Measurements from ENCODE around the gene CEBPZOS. TPM values are rescaled to one million over a fixed set of nuclear protein-coding genes. Genes with fewer than 3 reads are reported as not detected.

The CEBPZOS gene
- total RNA-seq, 1 experiment from 2014 or later: 1.5 TPM

GRCh38 chr2:37180006-37180639, 16.2 kb upstream of the CEBPZOS start:
- no peaks in the 10 kb centered on the region for H3K36me3 Mint-ChIP-seq (ENCODE audit: insufficient read depth in 1 of 3, low read depth in 3 of 3)
- Histone ChIP-seq H3K23ac (ENCODE audit: insufficient read length, low read depth, low read length) (no peak overlapping the region), H3K23me2 (ENCODE audit: insufficient read length, low read depth, low read length, poor library complexity, severe bottlenecking) (no peaks in the 10 kb centered on the region), H4K5ac (ENCODE audit: insufficient read length, low read depth, low read length) (no peak overlapping the region), H4K20me1 (ENCODE audit: control insufficient read depth, insufficient read depth, insufficient read length) (no peaks in the 10 kb centered on the region), H3K27ac (ENCODE audit: insufficient read length, low read depth, low read length) (no peak overlapping the region), H3K79me2 (ENCODE audit: insufficient read depth, low read length) (no peaks in the 10 kb centered on the region), H2BK15ac (ENCODE audit: low read depth, low read length) (no peak overlapping the region), H3T11ph (ENCODE audit: low read length) (no peak overlapping the region), H2AFZ (ENCODE audit: low read length) (peak overlapping the region; percentile 88), H3K56ac (ENCODE audit: insufficient read length, low read depth, low read length) (no peak overlapping the region), H3K4me2 (ENCODE audit: insufficient read depth, insufficient read length, low read length) (no peak overlapping the region), H3K18ac (ENCODE audit: insufficient read length, low read depth, low read length) (no peak overlapping the region), H2BK12ac (ENCODE audit: insufficient read length, low read depth, low read length) (no peak overlapping the region), H3K9ac (ENCODE audit: extremely low read depth, insufficient read length, low read length) (no peak overlapping the region), H4K91ac (ENCODE audit: insufficient read length, low read depth, low read length) (no peak overlapping the region), H3K9me3 (ENCODE audit: control insufficient read depth, low read depth, low read length) (no peaks in the 10 kb centered on the region), H2BK5ac (ENCODE audit: insufficient read length, low read length) (no peak overlapping the region), H3K79me1 (ENCODE audit: insufficient read depth, low read depth, low read length, poor library complexity, severe bottlenecking) (no peaks in the 10 kb centered on the region), H4K8ac (replicated peaks; ENCODE audit: insufficient read length, low read depth, low read length) (no peak overlapping the region), H3K14ac (ENCODE audit: insufficient read depth, low read length) (no peak overlapping the region), H2BK20ac (ENCODE audit: low read depth, low read length, poor library complexity, severe bottlenecking) (no peak overlapping the region), H2AK5ac (ENCODE audit: insufficient read length, low read length) (no peak overlapping the region), H3K4me1 (ENCODE audit: insufficient read depth, low read length) (no peaks in the 10 kb centered on the region), H3K4ac (ENCODE audit: low read depth, low read length) (no peak overlapping the region), H3K27me3 (ENCODE audit: insufficient read depth, low read length) (no peaks in the 10 kb centered on the region), H2BK120ac (ENCODE audit: low read depth, low read length, poor library complexity, severe bottlenecking) (no peak overlapping the region)
- peak overlapping the region; percentile 2 to 88 (median 34); a peak in 6 of 7 replicates for H3K27ac Mint-ChIP-seq
- no peak overlapping the region for H3K4me3 Mint-ChIP-seq
- peak; percentile 56; the same call in 2 of the 3 replicates for TF ChIP-seq CTCF (conservative IDR thresholded peaks at IDR 0.05)
- DNase-seq: no peak
- H3K9me3 Mint-ChIP-seq: no peaks in the 10 kb centered on the region
- H3K27me3 Mint-ChIP-seq (ENCODE audit: low read depth): no peaks in the 10 kb centered on the region
- peaks cover 25 to 29% of the 10 kb centered on the region in 2 experiments for H3K4me1 Mint-ChIP-seq
- WGBS (ENCODE audit: extremely low coverage, insufficient read length, low lambda C conversion rate): no CpG with 5 or more reads among the region's 4 CpGs
